HG02623 (cell line): ENCODE results near the gene APOL5.

Source experiments
- ATAC-seq: cut with Tn5 transposase; IDR thresholded peaks from one replicate; pipeline ENCODE4 v1.9.1; 2021; ENCODE audit warnings: moderate library complexity; ENCODE audit not compliant: unreplicated experiment

APOL5 gene

DNA sequence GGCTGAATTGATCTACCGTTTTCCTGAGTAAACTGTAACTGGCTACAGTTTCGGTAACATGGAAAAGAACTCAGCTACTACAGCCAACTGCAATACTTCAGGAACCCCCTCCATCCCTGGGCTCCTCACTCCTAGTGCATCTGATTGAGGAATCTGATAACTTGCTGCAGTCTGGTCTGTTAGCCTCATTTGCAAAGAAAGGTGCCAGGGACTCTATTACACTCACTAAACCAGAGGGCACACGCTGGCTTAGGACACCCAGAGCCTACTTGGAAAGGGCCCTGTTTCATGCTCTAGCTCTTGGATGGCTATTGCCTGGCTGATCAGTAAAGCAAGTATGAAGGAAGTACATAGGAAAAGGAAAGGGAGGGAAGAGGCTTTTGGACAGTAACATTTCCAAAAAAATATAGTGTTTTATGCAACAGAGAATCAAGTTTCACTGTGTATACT lies 22.3 kb downstream of the APOL5 start:
- ATAC-seq = no peak

DNA sequence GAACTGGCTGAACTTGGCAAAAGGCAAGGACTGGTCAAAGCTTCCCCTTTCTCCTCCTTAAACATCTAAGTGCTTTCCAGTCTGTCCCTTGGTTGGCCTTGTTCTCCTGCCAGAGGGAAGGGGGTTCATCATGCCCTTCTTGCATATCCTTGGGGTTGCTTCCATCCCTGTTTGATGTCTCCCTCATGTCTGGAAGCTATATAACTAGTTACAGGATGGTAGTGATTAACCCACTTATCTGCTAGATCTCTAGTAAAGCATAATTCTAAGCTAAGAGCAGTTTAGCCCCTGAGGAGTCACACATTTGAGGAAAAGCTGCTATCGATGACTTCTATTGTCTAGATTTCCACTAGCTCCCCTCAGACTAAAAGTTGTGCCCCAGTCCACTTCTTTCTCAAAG lies 22.9 kb downstream of the APOL5 start:
- ATAC-seq = no peak

DNA sequence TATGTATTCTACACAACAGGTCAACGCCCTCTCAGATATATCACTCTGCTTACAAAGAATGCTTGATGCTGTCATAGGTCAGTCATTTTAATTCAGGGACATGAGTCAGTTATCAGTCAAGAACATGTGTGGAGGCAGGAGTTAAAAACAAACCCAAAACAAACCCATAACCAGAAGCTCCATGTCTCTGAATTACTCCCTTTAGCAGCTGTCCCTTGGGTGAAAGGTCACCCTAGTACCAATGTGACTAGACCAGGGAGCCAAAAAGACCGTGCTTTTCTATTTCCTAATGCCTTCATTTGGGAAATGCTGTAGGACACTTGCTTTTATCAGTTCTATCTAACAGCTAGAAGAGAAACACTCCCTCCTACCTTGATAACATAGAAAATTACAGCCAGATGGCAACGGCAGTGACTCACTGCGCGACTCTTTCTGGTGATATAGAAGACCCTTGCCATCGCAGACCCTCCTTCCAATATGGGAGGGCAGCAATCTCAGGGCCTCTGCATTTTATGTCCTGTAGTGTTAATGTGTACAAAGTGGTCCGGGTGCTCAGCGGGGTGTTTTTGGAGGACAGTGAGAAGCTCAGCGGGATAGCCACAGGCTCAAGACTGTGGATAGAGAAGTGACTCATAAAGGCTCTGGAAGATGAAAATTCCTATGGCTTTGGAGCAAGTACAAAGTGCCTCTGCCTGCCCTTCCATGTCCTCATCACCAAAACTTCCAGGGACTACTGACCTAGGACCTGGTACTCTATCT lies 24.8 kb downstream of the APOL5 start:
- ATAC-seq = no peak

DNA sequence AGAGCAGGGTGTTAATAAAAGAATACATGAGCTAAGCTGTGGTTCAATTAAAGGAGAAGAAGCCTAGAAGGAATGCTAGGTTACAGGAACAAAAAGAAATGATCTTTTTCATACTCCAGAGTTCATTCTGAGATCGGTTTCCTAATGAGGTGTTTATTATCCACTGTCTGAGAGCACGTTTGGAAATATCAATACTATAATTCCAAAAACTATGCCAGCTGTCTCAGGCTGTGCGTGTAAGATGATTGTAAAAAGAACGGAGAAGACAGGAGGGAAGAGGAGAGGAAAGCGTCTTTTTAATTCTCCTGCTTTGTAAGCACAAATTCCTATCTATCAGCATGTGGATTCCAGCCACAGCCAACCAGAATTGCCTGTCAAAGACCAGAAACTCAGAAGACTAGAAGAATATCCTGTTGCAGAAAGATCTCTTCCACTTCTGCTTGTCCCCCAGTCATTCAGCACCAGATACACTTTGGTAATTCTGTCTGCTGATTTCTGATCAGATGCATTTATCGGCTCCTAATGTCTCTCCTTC lies 25.7 kb downstream of the APOL5 start:
- ATAC-seq = no peak

GRCh38 chr22:35746248-35746647 lies 28.6 kb downstream of the APOL5 start:
- no peak for ATAC-seq

DNA sequence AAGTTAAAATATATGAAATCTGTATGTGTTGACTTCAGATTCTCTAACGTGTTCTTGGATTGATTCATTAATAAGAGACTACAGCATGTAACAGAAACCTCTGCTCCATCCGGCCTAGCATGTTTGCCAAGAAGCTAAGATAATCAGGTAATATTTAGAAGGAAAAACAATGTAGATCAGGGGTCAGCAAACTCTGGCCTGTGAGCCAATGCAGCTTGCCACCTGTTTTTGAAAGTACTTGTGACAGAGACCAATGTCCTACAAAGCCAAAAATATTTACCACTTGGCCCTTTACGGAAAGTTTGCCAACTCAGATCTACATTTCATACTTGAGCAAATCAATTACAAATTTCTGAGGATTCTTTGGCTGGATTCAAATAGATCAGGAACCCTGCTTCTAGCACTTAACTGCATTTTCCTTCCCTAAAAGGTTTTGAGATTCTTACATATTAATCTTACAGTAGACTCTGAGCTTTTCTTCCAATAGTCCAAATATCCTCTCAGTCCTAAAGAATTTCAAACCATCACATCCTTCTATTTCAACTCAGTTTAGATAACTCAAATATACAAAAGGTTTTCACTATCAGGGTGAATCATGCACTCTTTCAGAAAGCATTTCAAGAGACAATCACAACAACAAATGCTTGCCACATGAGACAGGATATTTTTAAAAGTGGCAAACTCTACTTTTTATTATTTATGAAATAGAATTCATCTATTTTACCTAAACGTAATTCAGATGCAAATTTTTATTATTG lies 29.5 kb downstream of the APOL5 start:
- no peak for ATAC-seq

DNA sequence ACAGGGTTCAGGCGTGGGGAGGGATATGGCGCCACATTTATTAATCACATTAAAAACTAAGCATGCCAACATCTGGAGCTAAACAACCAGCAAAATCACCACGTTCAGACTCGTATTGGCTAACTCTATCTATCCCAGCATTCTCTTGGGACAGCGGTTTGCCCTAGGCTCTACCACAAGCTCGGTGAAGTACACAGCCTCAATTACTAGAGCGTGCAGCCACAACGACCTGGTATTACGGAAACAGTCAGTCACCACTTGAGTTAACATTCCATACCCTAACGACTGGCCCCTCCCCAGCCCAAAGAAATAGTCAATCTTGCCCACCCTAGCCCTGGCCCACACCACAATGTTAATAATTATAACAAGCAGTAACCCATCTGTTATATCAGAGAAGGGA lies 32.1 kb downstream of the APOL5 start:
- no peak for ATAC-seq

- no peak for ATAC-seq
These were observed 34.6 kb downstream of the APOL5 start for GRCh38 chr22:35752006-35752862.

GRCh38 chr22:35752863-35753189 lies 35.2 kb downstream of the APOL5 start:
- ATAC-seq = no peak

DNA sequence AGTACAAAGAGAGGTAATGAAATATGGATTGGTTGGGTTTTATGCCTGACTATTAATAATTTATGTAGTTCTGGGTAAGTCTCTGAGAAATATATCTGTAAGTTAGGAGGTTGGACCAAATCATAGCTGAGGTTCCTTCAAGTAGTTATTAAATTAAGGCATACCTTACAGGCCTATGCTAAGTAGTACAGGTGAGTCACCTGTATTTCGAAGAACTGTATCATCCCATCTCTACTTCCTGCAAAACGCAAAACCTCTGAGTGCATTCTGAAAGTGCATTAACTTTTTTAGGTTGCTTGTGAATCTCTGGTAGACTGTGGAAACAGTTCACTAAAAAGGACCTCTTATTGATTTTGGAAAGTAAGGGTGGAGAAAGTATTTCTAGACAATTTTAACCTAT lies 37.1 kb downstream of the APOL5 start:
- no peak for ATAC-seq

DNA sequence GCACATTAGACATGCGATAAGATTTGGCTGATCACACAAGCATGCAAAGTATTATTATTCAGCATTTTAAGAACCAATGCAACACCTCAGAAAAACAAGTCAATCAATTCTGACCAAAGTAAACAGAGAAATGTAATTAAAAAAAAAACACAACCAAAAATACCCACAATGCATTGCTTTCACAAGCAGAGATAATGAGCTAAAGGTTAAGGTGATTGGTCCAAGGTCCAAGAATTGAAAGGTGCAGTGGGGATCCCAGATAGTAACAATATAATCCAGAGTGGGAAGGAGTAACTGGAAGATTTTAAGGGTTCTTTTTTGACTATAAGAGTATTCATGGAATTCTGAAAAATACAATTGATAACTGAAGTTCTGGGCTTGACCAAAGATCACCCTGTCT lies 39.0 kb downstream of the APOL5 start:
- ATAC-seq = no peak

GRCh38 chr22:35758394-35758793 lies 40.7 kb downstream of the APOL5 start:
- ATAC-seq = no peak

DNA sequence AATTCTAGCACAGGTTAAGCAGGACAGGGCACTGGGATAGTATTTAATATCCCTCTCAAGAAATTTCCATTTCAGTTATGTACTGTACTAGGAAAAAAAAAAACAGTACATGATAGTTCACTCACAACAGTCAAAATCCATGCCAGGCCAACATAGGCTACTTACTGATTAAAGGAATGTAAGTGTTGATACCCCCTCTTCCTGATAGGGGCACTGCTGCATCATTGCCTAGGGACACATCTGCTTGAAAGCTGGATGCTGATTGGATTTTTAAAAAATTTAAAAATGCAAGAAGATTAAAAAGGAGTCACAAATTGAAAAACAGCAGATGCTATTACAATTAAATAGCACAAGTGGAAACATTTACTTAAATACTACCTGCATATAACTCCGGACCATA lies 43.4 kb downstream of the APOL5 start:
- no peak for ATAC-seq

- ATAC-seq = no peak
These were observed 49.2 kb downstream of the APOL5 start for GRCh38 chr22:35766654-35767580.

DNA sequence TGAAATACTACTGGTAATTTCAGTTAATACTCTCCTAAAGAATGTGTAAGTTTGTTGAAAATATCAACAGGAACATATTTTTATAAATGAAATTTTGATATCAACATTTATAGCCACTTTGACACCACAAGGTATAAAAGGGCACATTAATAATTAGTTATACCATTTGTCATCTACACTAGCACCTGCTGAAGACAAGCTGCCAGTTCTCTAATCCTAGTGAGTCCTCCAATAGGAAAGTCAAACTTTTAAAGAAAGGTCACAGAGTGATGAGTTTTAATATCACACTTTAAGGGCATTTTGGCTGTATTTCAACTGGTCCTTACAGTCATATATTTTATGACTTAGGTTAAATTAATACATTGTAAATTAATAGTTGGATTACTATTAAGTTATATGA lies 52.3 kb downstream of the APOL5 start:
- no peak for ATAC-seq

- ATAC-seq = no peak
These were observed 57.7 kb downstream of the APOL5 start for GRCh38 chr22:35775339-35775738.

- no peak for ATAC-seq
These were observed 59.8 kb downstream of the APOL5 start for GRCh38 chr22:35777335-35777975.
